HG03520 (cell line): ENCODE measurements around the gene RASGRF2.
"Not testable (repeated sequence)": the region's sequence is repeated elsewhere in the genome, so short reads cannot be mapped to it uniquely, and the experiment has no call there.

Experiments used
- ATAC-seq: cut with Tn5 transposase; IDR thresholded peaks from one replicate; pipeline ENCODE4 v1.9.1; 2021; ENCODE audit warnings: mild to moderate bottlenecking, moderate library complexity; ENCODE audit not compliant: unreplicated experiment

The RASGRF2 gene

GRCh38 chr5:81265101-81265500, 304.9 kb downstream of the RASGRF2 start:
- no peak for ATAC-seq

DNA sequence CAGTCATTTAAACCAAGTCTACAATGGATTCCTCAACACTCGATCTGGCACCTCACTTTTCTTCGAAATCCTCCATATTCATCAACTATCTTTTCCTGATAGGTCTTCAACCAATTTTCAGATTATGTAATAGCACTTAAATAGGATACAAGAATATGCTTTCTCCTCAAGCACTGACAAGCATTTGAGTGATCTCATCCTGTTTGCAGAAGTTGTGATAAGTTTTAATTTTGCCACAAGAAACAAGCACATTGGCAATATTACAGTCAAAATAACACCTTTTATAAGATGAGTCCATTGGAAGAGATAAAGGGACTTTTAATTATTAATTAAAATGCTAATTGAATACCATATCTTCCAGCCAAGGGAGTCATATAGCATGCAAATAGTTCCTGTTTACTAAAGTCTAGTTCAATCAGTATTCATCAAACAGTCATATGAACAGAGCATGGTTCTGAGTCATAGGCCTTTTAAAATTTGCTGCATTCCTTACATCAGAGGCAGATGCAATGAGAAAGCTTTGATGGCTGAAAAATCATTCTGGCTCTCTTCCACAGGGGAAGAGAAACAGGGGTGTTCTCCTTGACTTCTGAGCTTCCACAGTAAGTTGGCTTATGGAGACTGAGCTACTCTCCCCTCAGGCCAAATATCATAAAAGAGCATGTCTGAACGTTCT, 308.5 kb downstream of the RASGRF2 start:
- ATAC-seq: no peak

- no peak for ATAC-seq
Measured at GRCh38 chr5:81269751-81270393, 309.7 kb downstream of the RASGRF2 start.

GRCh38 chr5:81270394-81271027, 310.3 kb downstream of the RASGRF2 start:
- not testable (repeated sequence) for ATAC-seq
